ENCODE results near the gene GARRE1. TPM values are rescaled to one million over a fixed set of nuclear protein-coding genes. Genes with fewer than 3 reads are reported as not detected.

The GARRE1 gene
- total and polyA plus RNA-seq, 4 donors, result 6.7 to 69.0 (median 14.7) TPM

GRCh38 chr19:34261334-34262109 lies 7.2 kb downstream of the GARRE1 start:
- H3K27me3 ChIP-seq (ENCODE audit: control insufficient read depth in 3 of 3, insufficient read depth in 3 of 3, low read length in 2 of 3), result no peaks in the 10 kb centered on the region
- no peak overlapping the region for H3K4me3 ChIP-seq
- peak in 2 of 3 donors; percentile 29 to 46 for DNase-seq
- no peak for ATAC-seq (ENCODE audit: insufficient read depth, low FRiP score)
- peak overlapping the region in 1 of 2 donors; percentile 9 for H3K27ac ChIP-seq (ENCODE audit: low read depth in 1 of 2, low read length in 1 of 2)
- no peak for TF ChIP-seq CTCF (IDR thresholded peaks at IDR 0.05; ENCODE audit: control extremely low read depth, extremely low read depth)
- H3K9ac ChIP-seq (ENCODE audit: insufficient read depth in 1 of 2, low read length in 2 of 2), result peak overlapping the region in 1 of 2 donors; percentile 43
- H3K9me3 ChIP-seq (ENCODE audit: control insufficient read depth in 4 of 4, insufficient read depth in 3 of 4, low read length in 3 of 4), result no peaks in the 10 kb centered on the region
- no peaks in the 10 kb centered on the region for H3K36me3 ChIP-seq (ENCODE audit: control insufficient read depth in 4 of 4, insufficient read depth in 4 of 4, low read length in 4 of 4)
- WGBS, 2 donors, result 68 to 87% methylated on average over 6 of the region's 6 CpGs
- H3K4me1 ChIP-seq (ENCODE audit: control insufficient read depth in 5 of 5, insufficient read depth in 5 of 5, low read length in 5 of 5), result peaks cover 3 to 27% (median 15%) of the 10 kb centered on the region in 5 donors

- H3K27me3 ChIP-seq (ENCODE audit: control insufficient read depth in 3 of 3, insufficient read depth in 3 of 3, low read length in 2 of 3), result no peaks in the 10 kb centered on the region
- no peak for DNase-seq
- no peak overlapping the region for H3K27ac ChIP-seq (ENCODE audit: low read depth in 1 of 2, low read length in 1 of 2)
- H3K36me3 ChIP-seq (ENCODE audit: control insufficient read depth in 4 of 4, insufficient read depth in 4 of 4, low read length in 4 of 4), result no peaks in the 10 kb centered on the region
- no peaks in the 10 kb centered on the region for H3K9me3 ChIP-seq (ENCODE audit: control insufficient read depth in 4 of 4, insufficient read depth in 3 of 4, low read length in 3 of 4)
- H3K4me1 ChIP-seq (ENCODE audit: control insufficient read depth in 5 of 5, insufficient read depth in 5 of 5, low read length in 5 of 5), result peaks cover 3 to 26% (median 13%) of the 10 kb centered on the region in 5 donors
- no peak for TF ChIP-seq CTCF (IDR thresholded peaks at IDR 0.05; ENCODE audit: control extremely low read depth, extremely low read depth)
- no peak for ATAC-seq (ENCODE audit: insufficient read depth, low FRiP score)
- H3K4me3 ChIP-seq, result no peak overlapping the region
- no peak overlapping the region for H3K9ac ChIP-seq (ENCODE audit: insufficient read depth in 1 of 2, low read length in 2 of 2)
- WGBS, 2 donors, result 81 to 91% methylated on average over 8 of the region's 8 CpGs
Measured at GRCh38 chr19:34263745-34264237, 9.4 kb downstream of the GARRE1 start.

- no peaks in the 10 kb centered on the region for H3K27me3 ChIP-seq (ENCODE audit: control insufficient read depth in 3 of 3, insufficient read depth in 3 of 3, low read length in 2 of 3)
- no peak for TF ChIP-seq CTCF (IDR thresholded peaks at IDR 0.05; ENCODE audit: control extremely low read depth, extremely low read depth)
- H3K36me3 ChIP-seq (ENCODE audit: control insufficient read depth in 4 of 4, insufficient read depth in 4 of 4, low read length in 4 of 4), result no peaks in the 10 kb centered on the region
- H3K9ac ChIP-seq (ENCODE audit: insufficient read depth in 1 of 2, low read length in 2 of 2), result no peak overlapping the region
- WGBS, 2 donors, result 63 to 66% methylated on average over 6 of the region's 6 CpGs
- peak overlapping the region; percentile 38 to 44 for H3K27ac ChIP-seq (ENCODE audit: low read depth in 1 of 2, low read length in 1 of 2)
- no peak overlapping the region for H3K4me3 ChIP-seq
- ATAC-seq (ENCODE audit: insufficient read depth, low FRiP score), result no peak
- no peaks in the 10 kb centered on the region for H3K9me3 ChIP-seq (ENCODE audit: control insufficient read depth in 4 of 4, insufficient read depth in 3 of 4, low read length in 3 of 4)
- DNase-seq, result no peak
- peaks cover 6 to 26% (median 17%) of the 10 kb centered on the region in 5 donors for H3K4me1 ChIP-seq (ENCODE audit: control insufficient read depth in 5 of 5, insufficient read depth in 5 of 5, low read length in 5 of 5)
Measured at GRCh38 chr19:34265221-34265650, 10.9 kb downstream of the GARRE1 start.

Measured in lung (tissue), 12 donors.